ENCODE data around the gene ATPAF2. TPM values are rescaled to one million over a fixed set of nuclear protein-coding genes. Genes with fewer than 3 reads are reported as not detected.

The ATPAF2 gene
- polyA plus RNA-seq: 24.8 TPM
- long read RNA-seq, donor 1, partial matches to known transcripts: 0 of 4 reads
- long read RNA-seq, donor 1, other reads (novel, unspliced or antisense): 0 of 4 reads
- long read RNA-seq, donor 2, transcript ATPAF2-206 (8 exons, 1,564 nt): major isoform, 9 of 15 reads
- long read RNA-seq, donor 2, transcript ATPAF2-209 (3 exons, 633 nt): minor isoform, 5 of 15 reads
- long read RNA-seq, donor 2, partial matches to known transcripts: 0 of 15 reads
- long read RNA-seq, donor 2, other reads (novel, unspliced or antisense): 0 of 15 reads
- long read RNA-seq, donor 3: 0 reads
- long read RNA-seq, donor 4, partial matches to known transcripts: 0 of 2 reads
- long read RNA-seq, donor 4, other reads (novel, unspliced or antisense): 0 of 2 reads
- long read RNA-seq, donor 5, transcript ATPAF2-206 (8 exons, 1,564 nt): major isoform, 6 of 8 reads
- long read RNA-seq, donor 5, partial matches to known transcripts: 0 of 8 reads
- long read RNA-seq, donor 5, other reads (novel, unspliced or antisense): 0 of 8 reads
- long read RNA-seq, donor 6, transcript ATPAF2-206 (8 exons, 1,564 nt): major isoform, 12 of 17 reads
- long read RNA-seq, donor 6, partial matches to known transcripts: 0 of 17 reads
- long read RNA-seq, donor 6, other reads (novel, unspliced or antisense): 0 of 17 reads
- long read RNA-seq, donor 7, partial matches to known transcripts: 0 of 4 reads
- long read RNA-seq, donor 7, other reads (novel, unspliced or antisense): 0 of 4 reads
- long read RNA-seq, donor 8, transcript ATPAF2-206 (8 exons, 1,564 nt): major isoform, 9 of 16 reads
- long read RNA-seq, donor 8, partial matches to known transcripts: 0 of 16 reads
- long read RNA-seq, donor 8, other reads (novel, unspliced or antisense): 0 of 16 reads
- long read RNA-seq, donor 9, transcript ATPAF2-206 (8 exons, 1,564 nt): major isoform, 6 of 11 reads
- long read RNA-seq, donor 9, partial matches to known transcripts: 0 of 11 reads
- long read RNA-seq, donor 9, other reads (novel, unspliced or antisense): 0 of 11 reads
- long read RNA-seq, donor 10, transcript ATPAF2-206 (8 exons, 1,564 nt): major isoform, 7 of 8 reads
- long read RNA-seq, donor 10, partial matches to known transcripts: 0 of 8 reads
- long read RNA-seq, donor 10, other reads (novel, unspliced or antisense): 0 of 8 reads
- long read RNA-seq, donor 11, transcript ATPAF2-206 (8 exons, 1,564 nt): major isoform, 9 of 19 reads
- long read RNA-seq, donor 11, partial matches to known transcripts: 0 of 19 reads
- long read RNA-seq, donor 11, other reads (novel, unspliced or antisense): 9 of 19 reads

GRCh38 chr17:18038861-18039534 lies at the start of gene ATPAF2, which contains the start of gene GID4:
Gene ATPAF2, minus strand, starts transcription at chr17:18039168. Its CDS starts 155 bp downstream, at chr17:18039013.
Gene GID4, plus strand, starts transcription at chr17:18039408. Its CDS starts 57 bp downstream, at chr17:18039465.
- H3K9me3 ChIP-seq (ENCODE audit: control insufficient read depth, low read depth, low read length): no peaks in the 10 kb centered on the region
- H3K27me3 ChIP-seq (ENCODE audit: control insufficient read depth, insufficient read depth, low read length): no peaks in the 10 kb centered on the region
- no CpG with 5 or more reads among the region's 67 CpGs for WGBS (ENCODE audit: insufficient coverage, low lambda C conversion rate)
- peaks cover 2% of the 10 kb centered on the region for H3K36me3 ChIP-seq (ENCODE audit: control insufficient read depth, insufficient read depth, low read length)
- peak within 1 kb of the TSS; percentile 97 for H3K4me3 ChIP-seq (ENCODE audit: low read length)
- H3K27ac ChIP-seq (ENCODE audit: low read length): peak within 1 kb of the TSS; percentile 71
- DNase-seq: peak; percentile 100
- H3K4me1 ChIP-seq (ENCODE audit: control insufficient read depth, insufficient read depth, low read length): peaks cover 14% of the 10 kb centered on the region

GRCh38 chr17:18087610-18088491 lies 48.9 kb upstream of the ATPAF2 start, which contains the start of gene DRG2:
Gene DRG2, plus strand, starts transcription at chr17:18087948. Its CDS starts 76 bp downstream, at chr17:18088024.
- peaks cover 9% of the 10 kb centered on the region for H3K36me3 ChIP-seq (ENCODE audit: control insufficient read depth, insufficient read depth, low read length)
- peak within 1 kb of the TSS; percentile 94 for H3K4me3 ChIP-seq (ENCODE audit: low read length)
- peak; percentile 89 to 95 for DNase-seq
- peak within 1 kb of the TSS; percentile 88 for H3K27ac ChIP-seq (ENCODE audit: low read length)
- no peaks in the 10 kb centered on the region for H3K4me1 ChIP-seq (ENCODE audit: control insufficient read depth, insufficient read depth, low read length)
- WGBS (ENCODE audit: insufficient coverage, low lambda C conversion rate): no CpG with 5 or more reads among the region's 52 CpGs
- H3K9me3 ChIP-seq (ENCODE audit: control insufficient read depth, low read depth, low read length): peaks cover 3% of the 10 kb centered on the region
- no peaks in the 10 kb centered on the region for H3K27me3 ChIP-seq (ENCODE audit: control insufficient read depth, insufficient read depth, low read length)

DNA sequence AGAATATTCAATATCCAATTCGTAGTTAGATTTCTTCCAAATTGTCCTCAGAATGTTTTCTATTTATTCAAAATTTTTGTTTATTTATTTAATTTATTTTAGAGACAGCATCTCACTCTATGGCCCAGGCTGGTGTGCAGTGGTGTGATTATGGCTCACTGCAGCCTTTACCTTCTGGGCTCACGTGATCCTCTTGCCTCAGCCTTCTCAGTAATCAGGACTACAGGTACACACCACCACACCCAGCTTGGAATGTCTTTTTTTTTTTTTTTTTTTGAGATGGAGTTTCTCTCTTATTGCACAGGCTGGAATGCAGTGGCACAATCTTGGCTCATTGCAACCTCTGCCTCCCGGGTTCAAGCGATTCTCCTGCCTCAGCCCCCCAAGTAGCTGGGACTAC lies 45.3 kb upstream of the ATPAF2 start:
- no peak overlapping the region for H3K4me3 ChIP-seq (ENCODE audit: low read length)
- H3K27me3 ChIP-seq (ENCODE audit: control insufficient read depth, insufficient read depth, low read length): peaks cover 1% of the 10 kb centered on the region
- peak; percentile 50 to 65 for DNase-seq
- 80% methylated on average over 1 of the region's 4 CpGs for WGBS (ENCODE audit: insufficient coverage, low lambda C conversion rate)
- no peaks in the 10 kb centered on the region for H3K36me3 ChIP-seq (ENCODE audit: control insufficient read depth, insufficient read depth, low read length)
- H3K27ac ChIP-seq (ENCODE audit: low read length): no peak overlapping the region
- H3K4me1 ChIP-seq (ENCODE audit: control insufficient read depth, insufficient read depth, low read length): no peaks in the 10 kb centered on the region
- H3K9me3 ChIP-seq (ENCODE audit: control insufficient read depth, low read depth, low read length): peaks cover 3% of the 10 kb centered on the region

DNA sequence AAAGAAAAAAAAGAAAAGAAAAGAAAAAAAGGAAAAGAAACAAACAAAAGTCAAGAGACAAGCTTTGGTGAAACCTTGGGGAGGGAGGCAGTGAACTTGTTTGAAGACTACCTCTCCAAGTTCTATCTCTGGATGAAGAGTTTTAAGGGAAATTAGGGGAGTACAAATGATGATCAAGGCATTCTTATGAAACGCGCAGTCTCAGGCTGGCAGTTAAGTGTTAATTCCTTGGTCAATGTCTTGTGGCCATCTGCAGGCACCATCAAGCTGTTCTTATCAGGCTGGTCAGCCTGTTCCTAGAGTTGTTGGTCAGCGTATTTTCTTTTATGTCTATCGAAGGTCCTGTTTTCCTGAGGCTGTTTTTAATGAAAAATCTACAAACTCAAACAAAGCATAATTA lies 40.6 kb upstream of the ATPAF2 start:
- 40% methylated on average over 1 of the region's 4 CpGs for WGBS (ENCODE audit: insufficient coverage, low lambda C conversion rate)
- Histone ChIP-seq H3K27ac (ENCODE audit: low read length) (no peak overlapping the region), H3K27me3 (ENCODE audit: control insufficient read depth, insufficient read depth, low read length) (peaks cover 3% of the 10 kb centered on the region), H3K9me3 (ENCODE audit: control insufficient read depth, low read depth, low read length) (no peaks in the 10 kb centered on the region), H3K4me1 (ENCODE audit: control insufficient read depth, insufficient read depth, low read length) (no peaks in the 10 kb centered on the region), H3K36me3 (ENCODE audit: control insufficient read depth, insufficient read depth, low read length) (no peaks in the 10 kb centered on the region), H3K4me3 (ENCODE audit: low read length) (no peak overlapping the region)
- no peak for DNase-seq

DNA sequence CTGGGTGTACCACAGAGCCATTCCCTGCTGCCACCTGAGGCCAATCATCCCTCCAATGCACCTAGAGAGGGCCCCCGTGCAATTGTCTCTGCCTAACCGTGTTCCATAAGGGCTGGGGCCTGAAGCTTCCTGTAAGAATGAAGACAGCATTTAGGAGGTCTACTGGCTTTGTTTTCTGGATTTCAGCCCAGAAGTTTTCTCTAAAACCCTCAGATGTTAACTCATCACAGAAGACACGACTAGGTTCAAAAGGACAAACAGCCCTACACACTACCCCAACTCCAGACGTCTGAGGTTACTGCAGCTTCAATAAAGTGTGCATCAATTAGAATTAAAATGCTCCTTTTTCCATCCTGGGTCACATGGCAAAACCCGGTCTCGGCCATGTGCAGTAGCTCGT lies 38.0 kb upstream of the ATPAF2 start:
- Histone ChIP-seq H3K36me3 (ENCODE audit: control insufficient read depth, insufficient read depth, low read length) (no peaks in the 10 kb centered on the region), H3K4me1 (ENCODE audit: control insufficient read depth, insufficient read depth, low read length) (no peaks in the 10 kb centered on the region), H3K4me3 (ENCODE audit: low read length) (no peak overlapping the region), H3K27ac (ENCODE audit: low read length) (no peak overlapping the region), H3K27me3 (ENCODE audit: control insufficient read depth, insufficient read depth, low read length) (peaks cover 3% of the 10 kb centered on the region), H3K9me3 (ENCODE audit: control insufficient read depth, low read depth, low read length) (no peaks in the 10 kb centered on the region)
- WGBS (ENCODE audit: insufficient coverage, low lambda C conversion rate): 80% methylated on average over 1 of the region's 7 CpGs
- DNase-seq: no peak

DNA sequence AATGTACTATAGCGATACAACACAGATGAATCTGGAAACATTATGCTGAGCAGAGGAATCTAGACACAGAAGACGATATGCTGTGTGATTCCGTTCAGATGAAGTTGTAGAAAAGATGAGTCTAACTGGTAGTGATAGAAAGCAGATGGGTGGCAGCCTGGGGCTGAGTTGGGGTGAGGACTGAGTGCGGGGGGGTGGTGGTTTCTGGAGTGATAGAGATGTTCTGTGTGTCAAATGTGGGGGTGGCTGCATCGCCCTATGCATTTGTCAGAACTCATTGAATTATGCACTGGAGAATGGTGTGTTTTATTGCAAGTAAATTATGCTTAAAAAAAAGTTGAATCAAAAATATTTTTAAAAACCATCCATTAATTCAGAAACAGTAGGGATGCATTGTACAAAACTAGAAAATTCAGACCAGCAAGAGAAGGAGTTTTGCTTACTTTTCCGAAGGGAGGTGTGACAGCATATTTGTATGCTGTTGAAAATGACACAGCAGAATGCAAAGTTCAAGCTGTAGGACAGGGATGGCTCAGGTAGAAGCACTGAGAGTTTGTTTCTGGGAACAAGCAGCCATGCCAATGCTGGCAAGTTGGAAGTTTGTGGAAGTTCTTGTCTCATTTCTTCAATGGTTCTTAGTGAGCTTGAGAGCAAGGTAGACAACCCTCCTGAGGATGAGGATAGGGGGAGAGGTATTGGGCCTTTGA lies 35.8 kb upstream of the ATPAF2 start:
- Histone ChIP-seq H3K4me3 (ENCODE audit: low read length) (no peak overlapping the region), H3K9me3 (ENCODE audit: control insufficient read depth, low read depth, low read length) (no peaks in the 10 kb centered on the region), H3K27ac (ENCODE audit: low read length) (no peak overlapping the region), H3K27me3 (ENCODE audit: control insufficient read depth, insufficient read depth, low read length) (peaks cover 3% of the 10 kb centered on the region), H3K4me1 (ENCODE audit: control insufficient read depth, insufficient read depth, low read length) (no peaks in the 10 kb centered on the region), H3K36me3 (ENCODE audit: control insufficient read depth, insufficient read depth, low read length) (no peaks in the 10 kb centered on the region)
- WGBS (ENCODE audit: insufficient coverage, low lambda C conversion rate): 100% methylated on average over 3 of the region's 6 CpGs
- DNase-seq: no peak

DNA sequence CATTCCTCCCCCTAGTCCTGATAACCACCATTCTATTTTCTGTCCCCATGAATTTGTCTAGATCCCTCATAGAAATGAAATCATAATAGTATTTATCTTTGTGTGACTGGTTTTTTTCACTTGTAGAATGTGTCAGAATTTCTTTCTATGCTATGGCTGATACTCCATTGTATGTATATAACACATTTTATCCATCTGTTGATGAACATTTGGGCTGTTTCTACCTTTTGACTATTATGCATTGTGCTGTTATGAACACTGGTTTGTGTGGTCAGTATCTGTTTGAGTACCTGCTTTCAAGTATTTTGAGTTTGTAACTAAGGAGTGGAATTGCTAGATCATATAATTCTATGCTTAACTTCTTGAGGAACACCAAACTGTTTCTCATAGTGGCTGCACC lies 32.8 kb upstream of the ATPAF2 start:
- no peak overlapping the region for H3K27ac ChIP-seq (ENCODE audit: low read length)
- H3K4me1 ChIP-seq (ENCODE audit: control insufficient read depth, insufficient read depth, low read length): no peaks in the 10 kb centered on the region
- no peaks in the 10 kb centered on the region for H3K9me3 ChIP-seq (ENCODE audit: control insufficient read depth, low read depth, low read length)
- no peaks in the 10 kb centered on the region for H3K27me3 ChIP-seq (ENCODE audit: control insufficient read depth, insufficient read depth, low read length)
- DNase-seq: no peak
- H3K4me3 ChIP-seq (ENCODE audit: low read length): no peak overlapping the region
- peaks cover 7% of the 10 kb centered on the region for H3K36me3 ChIP-seq (ENCODE audit: control insufficient read depth, insufficient read depth, low read length)

DNA sequence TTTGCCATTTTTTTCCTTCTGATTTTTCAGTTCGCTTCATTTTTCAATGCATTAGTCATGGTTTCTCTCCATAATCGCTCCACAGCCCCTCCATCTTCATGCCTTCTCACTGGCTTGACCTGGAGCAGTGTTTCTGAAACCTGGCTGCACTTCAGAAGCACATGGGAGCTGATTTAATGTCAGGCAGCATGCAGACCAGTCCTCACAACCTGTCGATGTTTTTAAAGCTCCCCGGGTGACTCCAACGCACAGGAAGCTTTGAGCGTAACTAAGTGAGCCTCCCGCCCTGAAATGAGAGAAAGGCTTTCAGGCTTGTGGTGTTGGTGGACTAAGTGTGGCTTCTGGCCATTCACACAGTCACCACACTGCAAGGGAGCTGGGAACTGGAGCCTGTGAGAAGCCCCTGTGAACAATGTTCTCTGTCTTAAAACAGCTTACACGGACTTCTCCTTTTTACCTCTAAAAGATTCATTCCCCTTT lies 31.9 kb upstream of the ATPAF2 start:
- DNase-seq: no peak
- WGBS (ENCODE audit: insufficient coverage, low lambda C conversion rate): 73% methylated on average over 3 of the region's 8 CpGs
- H3K9me3 ChIP-seq (ENCODE audit: control insufficient read depth, low read depth, low read length): no peaks in the 10 kb centered on the region

More for the DNA sequence above, 31.9 kb upstream of the ATPAF2 start:
- Histone ChIP-seq H3K4me3 (ENCODE audit: low read length) (no peak overlapping the region), H3K4me1 (ENCODE audit: control insufficient read depth, insufficient read depth, low read length) (no peaks in the 10 kb centered on the region), H3K27me3 (ENCODE audit: control insufficient read depth, insufficient read depth, low read length) (no peaks in the 10 kb centered on the region), H3K27ac (ENCODE audit: low read length) (no peak overlapping the region), H3K36me3 (ENCODE audit: control insufficient read depth, insufficient read depth, low read length) (peaks cover 10% of the 10 kb centered on the region)
